Heart right ventricle (tissue), 16 donors: ENCODE results near the gene MRM1. TPM values are rescaled to one million over a fixed set of nuclear protein-coding genes. Genes with fewer than 3 reads are reported as not detected.

ENCODE experiments used
- ATAC-seq, 8 donors: fragments of 200-7000 bp; cut with Tn5 transposase; one replicate each; pipeline ENCODE4 v1.9.1; 2020; ENCODE audit warnings: mild to moderate bottlenecking in 8 of 8, moderate library complexity in 8 of 8, moderate number of reproducible peaks in 1 of 8
- DNase-seq, 2 donors: peaks; one replicate each; pipeline ENCODE4 v3.0.0-alpha.2; 2020
- H3K27ac ChIP-seq, 10 donors: fragments of 200-600 bp; sonication (generic) in 2 of 10; one replicate each; pipeline versions ENCODE4 v1.5.0 to v1.8.0; 2020 to 2022; ENCODE audit warnings: mild to moderate bottlenecking in 3 of 10
- H3K27me3 ChIP-seq, 7 donors: fragments of 200-600 bp; one replicate each; pipeline ENCODE4 v1.8.0; 2021 to 2022; ENCODE audit warnings: mild to moderate bottlenecking in 2 of 7
- H3K36me3 ChIP-seq, 9 donors: fragments of 200-600 bp; sonication (generic) in 1 of 9; one replicate each; pipeline versions ENCODE4 v1.5.0 to v1.8.0; 2020 to 2022; ENCODE audit warnings: mild to moderate bottlenecking in 2 of 9
- H3K4me1 ChIP-seq, 9 donors: fragments of 200-600 bp; sonication (generic) in 1 of 9; one replicate each; pipeline versions ENCODE4 v1.5.0 to v1.8.0; 2020 to 2022; ENCODE audit warnings: mild to moderate bottlenecking in 4 of 9
- H3K4me3 ChIP-seq, 10 donors: fragments of 200-600 bp; sonication (generic) in 2 of 10; one replicate each; pipeline versions ENCODE4 v1.5.0 to v1.8.0; 2020 to 2022; ENCODE audit warnings: mild to moderate bottlenecking in 7 of 10, moderate library complexity in 2 of 10
- H3K9me3 ChIP-seq, 11 donors: fragments of 200-600 bp in 10 of 11; sonication (generic) in 2 of 11; one replicate each; pipeline versions ENCODE4 v1.5.0 to v1.8.0; 2013 to 2022; ENCODE audit warnings: mild to moderate bottlenecking in 2 of 11, control low read depth in 1 of 11, moderate library complexity in 1 of 11
- WGBS, 2 donors: extraction: QIAGEN DNeasy Blood & Tissue Kit; methylation state at CpG; one replicate each; pipeline ENCODE4 v1.1.7; 2013; ENCODE audit warnings: inconsistent platforms in 1 of 2; 5-methylcytosine and 5-hydroxymethylcytosine counted together
- intact Hi-C, 10 donors: fragments of 100-400 bp; cut with DNase I; formaldehyde crosslinking; loops; one replicate each; pipeline versions ENCODE4 v1.11.1 to v1.14.2; 2022
- polyA plus RNA-seq, 2 donors: library from polyadenylated mRNA; stranded (reverse); fragments of 200-250 nt; gene quantifications; one replicate each; pipeline ENCODE4 v1.2.3, GENCODE V29; 2013
- total RNA-seq, 10 donors: library from RNA; stranded (reverse); fragmentation: NEBNext Ultra II Directional in 3 of 10; extraction: Animal tissue kit (Norgen Biotek cat#: 25700) in 3 of 10; gene quantifications; one replicate each; pipeline versions ENCODE4 v1.2.1 to v1.2.4, GENCODE V29; 2021 to 2023
- TF ChIP-seq, protein P1 (sequence below), 9 donors: fragments of 200-600 bp; sonication (generic) in 2 of 9; IDR thresholded peaks; one replicate each; pipeline versions ENCODE4 v1.5.0 to v1.8.0; 2021 to 2022; ENCODE audit warnings: antibody characterized with exemption in 9 of 9, mild to moderate bottlenecking in 5 of 9, moderate library complexity in 1 of 9
- donor health status: Arrhythmogenic right ventricular cardiomyopathy.
- donor health status: ischemic (EF 13 %, LVEDD 7.1; RV severe dilation, severe dysfunction).
- donor health status: healthy with polysubstance abuse.
- donor health status: DM: no; HTN: yes; CAD: no.
- donor health status: DM: no; HTN: no; CAD: no.
- donor health status: ischemic (EF 25% LVEDD 6.9; RV normal size, moderate dysfunction).
- donor health status: ischemic (EF 25% LVEDD 5.7; RV mildly dilated, moderate dysfunction).
- donor health status: healthy.
- donor health status: DM: yes; HTN: yes; CAD: no.
- donor health status: Ischemic cardiomyopathy.
- donor health status: ischemic (EF 35%, LVEDD 5.7; RV mildly dilated, moderate dysfunction).
- donor health status: nonischemic (EF 11% LVEDD 7.7; RV severe dilation, severe dysfunction).
- donor health status: DM: yes; HTN: yes; CAD: no.
- donor health status: PGD.
- donor health status: ischemic (EF 29% LVEDD 5.4; RV normal size, mild dysfunction).
- donor health status: nonischemic (EF 23%, LVEDD 6.1; RV moderate dilation, normal function).

Gene MRM1
- total and polyA plus RNA-seq, 12 donors = 5.5 to 10.3 (median 7.3) TPM

DNA sequence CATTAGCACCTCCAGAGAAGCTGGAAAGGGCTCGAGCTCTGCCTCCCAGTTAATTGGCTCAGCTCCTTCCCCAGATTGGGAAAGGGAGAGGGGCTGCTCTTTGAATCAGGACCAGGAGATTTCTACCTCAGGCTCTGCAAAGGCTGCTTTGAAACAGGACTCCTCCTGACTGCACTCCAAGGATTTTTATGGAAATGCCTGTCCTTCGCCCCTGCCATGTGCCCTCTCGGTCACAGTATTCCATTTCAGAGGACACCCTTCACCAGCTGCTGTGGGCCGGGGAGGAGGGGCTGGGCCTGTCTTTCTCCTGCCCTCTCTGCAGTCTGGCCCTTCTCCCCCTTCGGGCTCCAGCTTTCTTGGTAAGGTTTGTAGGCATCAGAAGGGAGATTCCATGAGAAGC lies 13.6 kb downstream of the MRM1 start:
- Histone ChIP-seq H3K9me3 (peaks cover 0 to 3% (median 0%) of the 10 kb centered on the region in 11 donors), H3K27ac (no peak overlapping the region), H3K4me1 (no peaks in the 10 kb centered on the region), H3K4me3 (no peak overlapping the region), H3K36me3 (no peaks in the 10 kb centered on the region), H3K27me3 (peaks cover 0 to 48% (median 39%) of the 10 kb centered on the region in 7 donors)
- TF ChIP-seq, protein P1, sequence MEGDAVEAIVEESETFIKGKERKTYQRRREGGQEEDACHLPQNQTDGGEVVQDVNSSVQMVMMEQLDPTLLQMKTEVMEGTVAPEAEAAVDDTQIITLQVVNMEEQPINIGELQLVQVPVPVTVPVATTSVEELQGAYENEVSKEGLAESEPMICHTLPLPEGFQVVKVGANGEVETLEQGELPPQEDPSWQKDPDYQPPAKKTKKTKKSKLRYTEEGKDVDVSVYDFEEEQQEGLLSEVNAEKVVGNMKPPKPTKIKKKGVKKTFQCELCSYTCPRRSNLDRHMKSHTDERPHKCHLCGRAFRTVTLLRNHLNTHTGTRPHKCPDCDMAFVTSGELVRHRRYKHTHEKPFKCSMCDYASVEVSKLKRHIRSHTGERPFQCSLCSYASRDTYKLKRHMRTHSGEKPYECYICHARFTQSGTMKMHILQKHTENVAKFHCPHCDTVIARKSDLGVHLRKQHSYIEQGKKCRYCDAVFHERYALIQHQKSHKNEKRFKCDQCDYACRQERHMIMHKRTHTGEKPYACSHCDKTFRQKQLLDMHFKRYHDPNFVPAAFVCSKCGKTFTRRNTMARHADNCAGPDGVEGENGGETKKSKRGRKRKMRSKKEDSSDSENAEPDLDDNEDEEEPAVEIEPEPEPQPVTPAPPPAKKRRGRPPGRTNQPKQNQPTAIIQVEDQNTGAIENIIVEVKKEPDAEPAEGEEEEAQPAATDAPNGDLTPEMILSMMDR (IDR thresholded peaks at IDR 0.05) = no peak
- 35 to 41% methylated on average over 5 of the region's 5 CpGs for WGBS, 2 donors
- ATAC-seq (no peak), DNase-seq (no peak)
- intact Hi-C loops = no loop called here

DNA sequence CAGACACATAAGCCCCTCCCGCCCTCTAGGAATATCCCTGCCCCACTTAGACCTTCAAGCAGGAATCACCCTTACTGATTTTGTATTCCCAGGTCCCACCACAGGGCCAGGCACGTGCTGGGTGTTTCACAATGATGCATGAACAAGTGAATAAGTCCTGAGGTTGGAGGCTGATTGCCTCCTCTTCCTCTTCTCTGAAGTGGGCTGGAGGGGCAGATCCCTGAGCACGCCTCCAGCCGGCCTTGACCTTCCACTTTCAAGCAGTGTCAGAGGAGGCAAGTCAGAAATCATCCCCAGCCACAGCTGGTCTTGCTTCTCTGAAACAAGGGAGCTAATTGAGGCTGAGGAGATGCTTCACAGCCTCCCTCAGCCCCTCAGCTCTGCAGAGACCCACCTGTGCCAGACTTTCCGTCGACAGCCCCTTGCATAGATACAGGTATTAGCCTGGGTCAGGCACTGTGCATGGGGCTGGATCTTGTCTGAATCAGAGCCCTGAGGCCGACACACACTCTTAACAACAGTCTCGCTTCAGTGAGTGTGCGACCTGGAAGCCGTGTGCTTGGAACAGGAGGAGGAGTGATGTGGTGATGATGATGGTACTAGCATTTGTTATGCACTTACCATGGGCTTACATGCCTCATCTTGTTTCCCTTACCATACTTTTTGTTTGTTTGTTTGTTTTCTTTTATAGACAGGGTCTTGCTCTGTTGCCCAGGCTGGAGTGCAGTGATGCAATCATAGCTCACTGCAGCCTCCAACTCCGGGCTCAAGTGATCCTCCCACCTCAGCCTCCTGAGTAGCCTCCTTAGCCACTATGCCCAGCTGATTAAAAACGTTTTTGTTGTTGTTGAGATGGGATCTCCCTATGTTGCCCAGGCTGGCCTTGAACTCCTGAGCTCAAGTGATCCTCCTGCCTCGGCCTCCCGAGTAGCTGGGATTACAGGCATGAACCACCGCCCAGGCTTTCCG lies 15.0 kb downstream of the MRM1 start:
- H3K4me1 ChIP-seq = no peaks in the 10 kb centered on the region
- DNase-seq = no peak
- no peak for ATAC-seq
- H3K27me3 ChIP-seq = peaks cover 0 to 48% (median 39%) of the 10 kb centered on the region in 7 donors
- H3K27ac ChIP-seq = no peak overlapping the region
- H3K9me3 ChIP-seq = peaks cover 0 to 1% (median 0%) of the 10 kb centered on the region in 11 donors
- no peaks in the 10 kb centered on the region for H3K36me3 ChIP-seq
- 79% methylated on average over 16 of the region's 16 CpGs for WGBS, 2 donors
- intact Hi-C loops = no loop called here
- H3K4me3 ChIP-seq = no peak overlapping the region
- TF ChIP-seq, protein P1 (IDR thresholded peaks at IDR 0.05) = no peak

DNA sequence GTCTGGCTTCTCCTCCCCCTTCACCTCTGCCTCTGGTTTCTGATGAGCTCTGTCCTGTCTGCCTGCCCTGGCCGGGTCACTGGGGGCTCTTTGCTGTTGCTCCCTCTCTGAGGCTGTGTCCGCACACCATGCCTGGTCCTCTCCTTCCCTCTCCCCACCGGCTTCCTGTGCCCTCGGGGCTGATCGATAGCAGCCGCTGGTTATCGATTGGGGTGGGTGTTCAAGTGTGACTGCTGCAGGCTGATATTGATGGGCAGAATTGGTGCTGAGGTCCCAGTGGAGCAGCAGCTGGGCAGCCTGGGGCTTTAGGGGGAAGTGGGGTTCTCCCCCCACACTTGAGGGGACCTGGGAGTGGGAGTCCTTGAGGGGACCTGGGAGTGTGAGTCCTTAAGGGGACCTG lies 16.4 kb downstream of the MRM1 start:
- intact Hi-C loops = no loop called here
- ATAC-seq = no peak
- H3K9me3 ChIP-seq = no peaks in the 10 kb centered on the region
- 72 to 74% methylated on average over 7 of the region's 7 CpGs for WGBS, 2 donors
- H3K36me3 ChIP-seq = no peaks in the 10 kb centered on the region
- no peaks in the 10 kb centered on the region for H3K4me1 ChIP-seq
- H3K27me3 ChIP-seq = peaks cover 0 to 48% (median 39%) of the 10 kb centered on the region in 7 donors
- no peak overlapping the region for H3K4me3 ChIP-seq
- H3K27ac ChIP-seq = no peak overlapping the region
- TF ChIP-seq, protein P1 (IDR thresholded peaks at IDR 0.05) = no peak
- DNase-seq = no peak

DNA sequence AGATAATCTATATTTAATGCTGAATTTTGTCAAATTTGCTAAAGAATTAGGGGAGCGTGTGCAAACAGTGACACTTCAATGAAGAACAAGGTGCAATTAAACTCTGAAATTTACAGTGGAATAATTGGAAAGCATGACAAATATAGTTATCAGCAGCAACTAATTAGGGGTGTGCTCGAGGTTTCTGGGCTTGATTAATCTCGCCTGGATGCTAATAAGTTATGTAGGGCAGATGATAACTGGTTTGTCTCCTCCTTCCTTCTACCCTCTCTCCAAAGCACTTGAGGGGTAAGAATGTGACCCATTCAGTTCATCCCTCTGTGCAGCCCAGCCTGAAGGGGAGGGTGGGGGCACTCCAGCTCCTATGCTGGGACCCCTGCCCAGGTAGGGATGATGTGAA lies 21.9 kb downstream of the MRM1 start:
- Histone ChIP-seq H3K36me3 (no peaks in the 10 kb centered on the region), H3K27ac (no peak overlapping the region), H3K4me3 (no peak overlapping the region), H3K27me3 (peaks cover 0 to 13% (median 3%) of the 10 kb centered on the region in 7 donors), H3K9me3 (no peaks in the 10 kb centered on the region), H3K4me1 (no peaks in the 10 kb centered on the region)
- WGBS, 2 donors = 65 to 86% methylated on average over 3 of the region's 3 CpGs
- DNase-seq (no peak), ATAC-seq (no peak)
- intact Hi-C loops = loop anchor here in 4 of 10 donors (5.0 to 10.0 kb wide), 3 partner anchors 424 to 622 kb away; no protein-coding TSS in a partner anchor
- TF ChIP-seq, protein P1 (IDR thresholded peaks at IDR 0.05) = no peak
